GM15510 (cell line): Measurements from ENCODE around the gene SUN2.

Source experiments
- POLR2A ChIP-seq: IDR thresholded peaks from 3 replicates; pipeline ENCODE4 v1.6.1; 2011; ENCODE audit warnings: borderline replicate concordance; ENCODE audit not compliant: insufficient read length; ENCODE audit errors: extremely low read depth

Gene SUN2

DNA sequence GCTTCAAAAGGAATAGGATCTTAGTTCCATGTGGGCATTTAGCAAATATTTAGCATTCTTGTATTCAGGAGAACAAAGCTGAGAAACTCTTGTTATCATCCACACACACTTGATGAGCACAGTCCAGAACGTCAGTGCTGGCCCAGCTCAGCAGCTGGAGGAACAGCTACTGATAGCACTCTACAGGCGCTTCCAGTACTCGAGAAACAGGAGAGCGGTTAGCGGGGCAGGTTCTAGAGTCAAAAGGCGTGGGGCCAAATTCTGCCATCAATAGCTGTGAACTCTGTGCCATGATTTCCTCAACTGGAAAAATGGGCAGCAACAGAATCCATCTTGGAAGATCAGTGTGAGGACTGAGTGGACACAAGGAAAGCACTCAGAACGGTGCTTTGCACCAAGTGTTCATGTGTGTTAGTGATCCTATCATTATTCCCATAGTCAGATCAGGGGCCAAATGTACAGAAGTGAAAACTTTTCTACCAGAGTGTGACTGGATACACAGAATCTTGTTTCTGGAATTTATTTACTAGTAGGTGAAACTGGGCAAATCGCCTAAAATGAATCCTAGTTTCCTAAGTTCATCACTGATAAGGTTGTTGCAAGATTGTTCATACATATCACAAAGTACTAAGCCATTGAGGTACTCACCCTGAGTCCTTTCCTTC is 58.2 kb downstream of the SUN2 start:
- TF ChIP-seq POLR2A = no peak

- TF ChIP-seq POLR2A = no peak
These were observed 59.0 kb downstream of the SUN2 start for GRCh38 chr22:38696606-38697424.

DNA sequence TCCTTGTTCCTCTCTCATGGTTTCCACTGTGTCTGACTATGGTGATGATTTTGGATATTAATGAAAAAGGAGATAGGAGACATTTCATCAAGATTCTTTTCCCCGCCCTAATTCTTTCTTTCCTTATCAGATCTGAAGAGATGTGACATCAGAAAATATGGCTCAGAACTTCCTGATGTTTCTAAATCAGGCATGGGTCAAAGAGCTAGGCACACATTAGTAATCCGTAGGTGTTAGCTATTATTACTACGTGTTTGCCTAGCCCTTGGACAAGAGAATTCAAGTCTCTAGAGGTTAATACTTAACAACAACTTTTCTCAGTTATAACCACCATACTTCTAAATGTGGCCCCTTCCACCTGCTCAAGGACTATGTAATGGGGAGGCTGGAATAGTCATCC is 60.9 kb downstream of the SUN2 start:
- no peak for TF ChIP-seq POLR2A

- TF ChIP-seq POLR2A = no peak
These were observed 61.7 kb downstream of the SUN2 start for GRCh38 chr22:38694049-38694448.

DNA sequence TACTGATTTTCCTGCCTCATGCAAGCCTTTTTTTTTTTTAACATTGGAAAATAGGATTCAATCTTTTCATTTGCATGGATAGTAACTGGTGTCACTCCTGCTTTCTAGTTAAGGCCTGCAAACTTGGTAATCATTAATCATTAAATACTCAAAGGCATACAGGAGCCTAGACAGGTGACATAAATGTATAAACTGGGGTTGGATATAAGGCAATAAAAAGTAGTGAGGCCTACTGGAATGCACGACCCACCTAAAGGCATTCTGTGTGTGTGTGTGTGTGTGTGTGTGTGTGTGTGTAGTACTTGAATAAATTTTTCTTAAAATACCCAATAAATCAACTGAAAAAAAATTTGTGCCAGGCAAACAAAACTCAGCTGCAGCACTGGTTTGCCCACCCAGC is 66.1 kb downstream of the SUN2 start:
- no peak for TF ChIP-seq POLR2A

GRCh38 chr22:38685761-38686160 is 70.0 kb downstream of the SUN2 start:
- no peak for TF ChIP-seq POLR2A

DNA sequence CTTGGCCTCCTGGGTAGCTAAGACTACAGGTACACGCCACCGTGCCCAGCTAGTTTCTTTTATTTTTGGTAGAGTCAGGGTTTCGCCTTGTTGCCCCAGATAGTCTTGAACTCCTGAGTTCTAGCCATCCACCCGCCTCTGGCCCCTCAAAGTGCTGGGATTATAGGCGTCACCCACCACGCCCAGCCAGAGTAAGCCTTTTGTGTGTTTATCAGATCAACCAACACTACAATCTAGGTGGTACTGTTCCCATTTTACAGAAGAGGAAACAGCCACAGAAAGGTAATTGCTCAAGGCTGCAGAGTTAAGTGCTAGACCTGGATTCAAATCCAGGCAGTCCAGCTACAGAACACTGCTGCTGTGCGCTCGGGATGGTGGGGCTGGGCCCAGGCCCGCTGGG is 70.9 kb downstream of the SUN2 start:
- TF ChIP-seq POLR2A = no peak
